Skeletal muscle cell (primary cell): ENCODE measurements around the gene GOLPH3L.
A peak's percentile ranks its signal among the peaks of the same experiment; 100 is the strongest.
"Not testable (repeated sequence)": the region's sequence is repeated elsewhere in the genome, so short reads cannot be mapped to it uniquely, and the experiment has no call there.

Experiments used
- DNase-seq: peaks from one replicate; pipeline ENCODE4 v3.0.0-alpha.2; 2010; ENCODE audit warnings: low read depth
- H3K4me3 ChIP-seq: 2 replicates; pipeline ENCODE4 v1.5.1; 2011; ENCODE audit warnings: low read depth, mild to moderate bottlenecking, control low read depth, low read length, moderate library complexity

Gene GOLPH3L

DNA sequence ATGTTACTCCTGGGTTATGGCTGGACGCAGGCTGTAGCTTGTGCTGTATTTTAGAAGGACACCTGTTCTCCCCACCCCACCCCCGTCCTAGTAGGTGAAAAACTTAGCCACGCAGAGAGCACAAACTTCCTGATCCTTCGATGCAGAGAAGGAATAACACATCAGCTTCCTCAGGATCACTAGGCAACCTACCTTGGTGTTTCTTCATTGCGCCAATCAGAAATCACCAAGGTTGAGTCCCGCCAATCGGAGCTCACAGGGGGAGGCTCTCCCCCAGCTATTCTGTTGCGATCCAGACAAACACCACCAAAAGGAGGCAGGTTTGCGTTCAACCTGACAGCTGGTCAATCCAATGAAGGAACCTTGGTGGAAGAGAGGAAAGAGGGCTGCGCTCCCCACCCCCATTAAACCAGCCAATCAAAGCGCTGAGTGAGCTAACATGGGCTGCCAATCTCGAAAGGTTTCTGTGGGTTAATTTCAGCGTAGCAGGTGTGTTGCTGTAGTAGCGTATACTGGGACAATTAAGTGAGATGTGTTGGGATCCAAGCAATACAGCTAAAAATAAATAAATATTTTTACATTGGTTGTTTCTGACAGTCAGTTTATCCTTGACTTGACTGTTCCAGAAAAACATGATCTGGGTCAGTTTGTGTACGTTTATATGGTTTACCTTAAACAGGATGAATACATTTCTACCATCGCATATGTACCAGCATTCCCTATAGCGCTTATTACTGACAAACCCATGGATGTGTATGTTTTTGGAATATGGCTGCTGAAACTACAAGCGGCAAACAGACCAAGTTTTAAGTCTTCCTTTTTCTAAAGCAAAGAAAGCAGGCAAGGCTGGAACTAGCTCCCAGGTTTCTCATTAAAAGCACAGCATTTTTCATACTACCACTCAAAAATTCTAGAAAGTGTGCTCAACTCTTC, at the start of gene GOLPH3L:
Gene GOLPH3L, minus strand, starts transcription at position 160 of the 933 bp plus-strand sequence. CDS start 2,316 bp downstream, outside the sequence.
- DNase-seq = peak; percentile 95
- peak within 1 kb of the TSS; percentile 81 for H3K4me3 ChIP-seq

GRCh38 chr1:150730130-150730721, 33.3 kb upstream of the GOLPH3L start:
- DNase-seq = no peak
- no peak overlapping the region for H3K4me3 ChIP-seq

DNA sequence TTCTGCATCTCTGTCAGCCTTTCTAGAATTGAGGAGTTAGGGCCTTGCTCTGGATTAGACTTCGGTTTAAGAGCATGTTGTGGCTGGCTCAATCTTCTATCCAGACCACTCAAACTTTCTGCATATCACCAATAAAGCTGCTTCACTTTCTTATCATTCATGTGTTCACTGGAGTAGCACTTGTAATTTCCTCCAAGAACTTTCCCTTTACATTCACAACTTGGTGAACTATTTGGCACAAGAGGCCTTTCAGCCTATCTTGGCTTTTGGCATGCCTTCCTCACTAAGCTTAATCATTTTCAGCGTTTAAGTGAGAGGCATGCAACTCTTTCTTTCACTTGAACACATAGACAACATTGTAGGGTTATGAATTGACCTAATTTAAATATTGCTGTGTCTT, 27.4 kb upstream of the GOLPH3L start:
- no peak overlapping the region for H3K4me3 ChIP-seq

GRCh38 chr1:150720703-150721102, 23.7 kb upstream of the GOLPH3L start, which contains the start of gene HORMAD1:
Gene HORMAD1 (minus strand): TSS chr1:150720895. CDS start chr1:150719505, 1,390 bp downstream.
- no peak for DNase-seq
- H3K4me3 ChIP-seq = no peak within 1 kb of the TSS

More for the DNA sequence above, 27.4 kb upstream of the GOLPH3L start:
- no peak for DNase-seq

- no peak for DNase-seq
- H3K4me3 ChIP-seq = no peak overlapping the region
Observed at GRCh38 chr1:150720098-150720497, 23.1 kb upstream of the GOLPH3L start.

- H3K4me3 ChIP-seq = no peak overlapping the region
- DNase-seq = no peak
Observed at GRCh38 chr1:150718225-150718891, 21.4 kb upstream of the GOLPH3L start.

DNA sequence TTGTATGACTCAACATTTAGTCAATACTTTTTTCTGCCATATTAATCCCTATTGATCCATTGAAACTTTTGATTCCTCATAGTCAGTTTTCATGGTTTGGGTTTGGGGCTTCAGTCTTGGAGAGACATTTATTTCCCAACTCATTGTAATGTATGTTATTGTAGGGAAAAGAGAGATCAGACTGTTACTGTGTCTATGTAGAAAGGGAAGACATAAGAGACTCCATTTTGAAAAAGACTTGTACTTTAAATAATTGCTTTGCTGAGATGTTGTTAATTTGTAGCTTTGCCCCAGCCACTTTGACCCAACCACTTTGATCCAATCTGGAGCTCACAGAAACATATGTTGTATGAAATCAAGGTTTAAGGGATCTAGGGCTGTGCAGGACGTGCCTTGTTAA, 12.1 kb upstream of the GOLPH3L start:
- DNase-seq, H3K4me3 ChIP-seq: not testable (repeated sequence)

DNA sequence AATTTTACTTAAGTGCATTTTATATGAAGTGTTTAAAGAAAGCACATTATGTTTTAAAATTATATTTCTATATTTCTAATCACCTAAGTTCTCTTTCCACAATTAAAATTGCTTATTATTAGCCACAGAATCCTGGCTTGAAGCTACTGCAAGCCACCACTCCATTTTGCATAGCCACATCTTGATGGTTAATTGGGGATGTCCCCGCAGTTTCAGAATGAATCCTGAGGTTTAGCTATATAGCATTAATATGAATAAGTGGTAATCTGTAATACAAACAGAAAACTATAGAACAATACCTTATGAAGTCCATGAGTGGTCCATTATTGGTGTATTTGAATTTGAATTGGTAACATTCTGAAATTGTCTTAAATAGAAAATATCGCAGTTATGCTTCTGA, 11.6 kb upstream of the GOLPH3L start:
- no peak overlapping the region for H3K4me3 ChIP-seq
- DNase-seq = no peak

DNA sequence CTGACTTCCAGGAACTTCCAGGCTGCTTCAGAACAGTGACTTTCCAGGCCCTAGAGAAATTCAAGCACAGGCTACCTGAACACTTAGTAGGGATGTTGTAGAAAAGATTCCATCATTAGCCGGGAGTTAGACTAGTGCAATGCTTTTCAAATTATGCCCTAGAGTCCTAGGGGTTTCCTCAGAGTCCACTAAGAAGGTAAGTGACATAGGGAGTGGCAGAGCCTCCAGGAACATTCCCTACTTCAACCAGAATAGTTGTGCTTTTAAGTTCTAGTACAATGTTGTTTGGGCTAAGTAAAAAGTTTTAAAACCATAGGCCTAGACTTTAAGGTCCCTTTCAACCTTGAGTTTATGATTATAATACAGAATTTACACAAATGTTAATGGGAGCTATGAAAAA, 9.1 kb upstream of the GOLPH3L start:
- DNase-seq = no peak
- no peak overlapping the region for H3K4me3 ChIP-seq

DNA sequence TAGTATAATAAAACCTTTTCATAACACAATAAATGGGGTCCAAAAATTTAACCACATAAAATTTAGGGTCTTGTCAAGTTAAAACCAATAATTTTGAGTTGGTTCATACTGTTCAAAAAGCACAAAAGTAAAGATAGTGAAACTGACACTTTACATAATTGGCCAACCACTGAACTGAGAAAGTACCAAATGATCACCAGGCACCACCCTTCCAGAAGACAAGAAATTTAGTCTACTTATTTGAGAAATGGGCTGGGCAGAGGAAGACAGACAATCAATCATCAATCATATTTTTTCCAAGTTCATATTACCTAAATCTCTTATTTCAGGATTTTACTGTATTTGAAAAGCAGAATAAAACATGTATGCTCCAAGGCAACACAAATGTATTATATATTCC, 6.5 kb upstream of the GOLPH3L start:
- no peak for DNase-seq
- no peak overlapping the region for H3K4me3 ChIP-seq

DNA sequence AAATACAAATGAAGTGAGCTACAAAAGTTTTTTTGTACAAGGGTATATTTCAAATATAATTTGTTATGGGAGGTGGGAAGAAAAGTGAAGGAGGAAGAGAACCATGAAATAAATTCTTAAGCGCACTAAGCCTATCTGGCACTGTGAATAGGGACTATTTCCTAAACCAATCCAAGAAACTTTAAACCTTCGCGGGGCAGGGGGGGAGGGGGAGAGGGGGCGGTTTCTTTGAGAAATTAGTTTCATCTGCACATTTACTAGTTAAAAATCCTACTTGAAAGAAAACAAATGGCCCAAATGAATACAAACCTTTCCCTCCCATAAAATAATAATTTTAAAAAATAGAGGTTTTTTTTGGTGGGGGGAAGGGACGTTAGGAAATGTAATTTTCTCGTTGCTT, 364 bp downstream of the GOLPH3L start:
- DNase-seq = no peak
- H3K4me3 ChIP-seq = peak overlapping the region; percentile 81

- H3K4me3 ChIP-seq = peak overlapping the region; percentile 81
- DNase-seq = no peak
Observed at GRCh38 chr1:150696162-150696561, 792 bp downstream of the GOLPH3L start.

DNA sequence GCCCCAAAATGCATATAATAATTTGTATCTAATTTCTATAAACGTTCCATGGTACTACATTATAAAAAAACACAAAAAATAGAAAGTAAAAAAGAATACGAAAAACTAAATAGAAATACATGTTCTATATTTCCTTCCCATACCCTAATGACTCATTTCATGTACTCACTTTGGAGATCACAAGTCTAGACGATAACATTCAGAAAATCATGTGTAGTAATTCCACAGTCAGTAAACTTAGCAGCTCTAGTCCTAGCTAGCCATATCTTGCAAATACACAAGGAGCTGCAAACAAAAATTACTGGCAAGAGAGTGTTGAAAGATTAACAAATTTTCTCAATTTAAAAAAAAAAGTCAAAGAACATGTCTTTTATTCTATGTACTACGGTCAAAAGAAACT, 1.4 kb downstream of the GOLPH3L start:
- no peak overlapping the region for H3K4me3 ChIP-seq
- DNase-seq = no peak

DNA sequence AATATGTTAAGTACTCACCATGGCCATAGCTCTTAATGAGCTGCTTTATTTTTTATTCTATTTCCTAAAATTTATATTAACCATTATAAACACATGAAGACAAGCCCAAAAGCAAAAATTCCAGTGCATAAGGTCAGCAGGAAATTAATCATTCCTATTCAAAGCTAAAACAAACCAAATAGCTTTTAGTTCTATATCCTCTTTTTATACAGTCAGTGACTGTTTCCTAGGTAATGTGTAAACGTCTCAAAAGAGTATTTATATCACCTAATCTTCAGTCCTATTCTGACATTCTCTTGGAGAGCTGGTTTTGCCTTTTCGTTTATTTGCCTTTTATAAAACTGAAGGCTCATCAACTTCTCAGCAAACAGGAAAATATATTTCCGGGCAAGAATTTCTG, 4.2 kb downstream of the GOLPH3L start:
- H3K4me3 ChIP-seq = no peak overlapping the region

GRCh38 chr1:150688763-150689162, 8.2 kb downstream of the GOLPH3L start:
- no peak overlapping the region for H3K4me3 ChIP-seq
- DNase-seq = no peak

More for the DNA sequence above, 4.2 kb downstream of the GOLPH3L start:
- DNase-seq = no peak

DNA sequence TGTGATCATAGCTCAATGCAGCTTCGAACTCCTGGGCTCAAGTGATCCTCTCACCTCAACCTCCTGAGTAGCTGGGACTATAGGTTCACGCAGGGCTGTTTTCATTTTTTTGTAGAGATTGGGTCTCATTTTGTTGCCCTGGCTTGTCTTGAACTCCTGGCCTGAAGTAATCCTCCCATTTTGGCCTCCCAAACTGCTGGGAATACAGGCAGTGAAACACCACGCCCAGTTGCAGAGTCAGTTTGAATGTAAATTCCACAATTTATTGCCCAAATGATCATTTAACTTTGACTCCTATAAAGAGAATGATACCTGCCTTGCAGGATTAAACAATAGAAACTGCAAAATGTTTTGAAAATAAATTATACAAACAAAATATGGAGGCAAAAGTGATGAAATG, 10.7 kb downstream of the GOLPH3L start:
- H3K4me3 ChIP-seq = no peak overlapping the region
- DNase-seq = no peak

DNA sequence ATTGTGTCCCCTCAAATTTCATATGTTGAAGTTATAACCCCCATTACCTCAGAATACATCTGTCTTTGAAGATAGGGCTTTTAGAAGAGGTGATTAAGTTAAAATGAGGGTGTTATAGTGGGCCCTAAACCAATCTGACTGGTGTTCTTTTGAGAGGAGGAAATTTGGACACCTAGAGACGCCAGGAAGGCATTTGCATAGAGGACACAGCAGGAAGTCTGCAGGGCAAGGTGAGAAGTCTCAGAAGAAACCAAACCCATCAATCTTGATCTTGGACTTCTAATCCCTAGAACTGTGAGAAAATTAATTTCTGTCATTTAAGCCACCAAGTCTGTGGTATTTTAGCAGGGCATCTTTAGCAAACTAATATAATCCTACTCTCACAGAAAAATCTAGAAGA, 13.0 kb downstream of the GOLPH3L start:
- no peak for DNase-seq

DNA sequence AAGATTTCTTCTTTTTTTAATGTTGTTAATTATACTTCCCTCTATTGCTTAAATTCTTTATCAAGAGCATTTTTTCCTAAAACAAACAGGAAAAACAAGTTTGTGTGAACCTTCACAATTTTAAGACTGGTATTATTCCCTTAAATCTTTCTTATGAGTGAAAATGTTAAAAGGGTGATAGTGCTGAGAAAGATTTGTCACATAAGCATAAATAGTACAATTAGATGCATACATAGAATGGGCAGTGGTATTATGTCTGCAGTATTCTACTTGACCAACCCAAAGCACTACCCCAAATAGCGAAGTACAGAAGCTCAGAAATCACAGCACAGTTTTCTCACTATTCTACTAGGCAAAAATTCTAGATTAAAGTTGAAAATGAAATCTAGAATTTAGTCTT, 18.0 kb downstream of the GOLPH3L start:
- H3K4me3 ChIP-seq = no peak overlapping the region
- no peak for DNase-seq

More for the DNA sequence above, 13.0 kb downstream of the GOLPH3L start:
- no peak overlapping the region for H3K4me3 ChIP-seq

GRCh38 chr1:150674881-150675280, 22.1 kb downstream of the GOLPH3L start:
- H3K4me3 ChIP-seq = no peak overlapping the region
- no peak for DNase-seq

DNA sequence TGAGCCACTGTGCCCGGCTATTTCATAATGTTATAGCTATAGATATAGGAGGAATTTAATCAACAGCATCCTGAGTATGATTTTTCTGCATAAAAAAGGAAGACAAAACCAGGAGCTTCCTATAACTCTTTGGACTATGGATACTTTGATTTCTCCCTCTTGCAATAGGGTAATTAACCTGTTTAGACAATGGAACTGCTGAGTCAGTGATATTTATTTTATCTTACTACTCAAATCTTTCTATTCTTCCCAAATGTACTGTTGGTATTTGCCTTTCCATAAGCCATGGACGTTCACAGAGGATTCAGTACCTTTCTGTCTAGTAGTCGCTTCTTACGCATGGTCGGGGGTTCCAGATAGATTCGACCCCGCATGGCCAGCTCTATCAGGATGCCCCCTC, 33.6 kb downstream of the GOLPH3L start:
- DNase-seq = no peak
- H3K4me3 ChIP-seq = no peak overlapping the region
